GM12892 (cell line): ENCODE results near the gene USP4.

Experiments
- POLR2A ChIP-seq: IDR thresholded peaks from 2 replicates; pipeline ENCODE4 v1.6.1; 2011; ENCODE audit warnings: low read depth, low read length, control low read depth
- POLR2AphosphoS5 ChIP-seq: IDR thresholded peaks from 2 replicates; pipeline ENCODE4 v1.6.1; 2011; ENCODE audit warnings: low read depth, low read length, control low read depth
- TAF1 ChIP-seq: IDR thresholded peaks from 2 replicates; pipeline ENCODE4 v1.6.1; 2011; ENCODE audit warnings: low read depth, mild to moderate bottlenecking, control low read depth, low read length, borderline replicate concordance

DNA sequence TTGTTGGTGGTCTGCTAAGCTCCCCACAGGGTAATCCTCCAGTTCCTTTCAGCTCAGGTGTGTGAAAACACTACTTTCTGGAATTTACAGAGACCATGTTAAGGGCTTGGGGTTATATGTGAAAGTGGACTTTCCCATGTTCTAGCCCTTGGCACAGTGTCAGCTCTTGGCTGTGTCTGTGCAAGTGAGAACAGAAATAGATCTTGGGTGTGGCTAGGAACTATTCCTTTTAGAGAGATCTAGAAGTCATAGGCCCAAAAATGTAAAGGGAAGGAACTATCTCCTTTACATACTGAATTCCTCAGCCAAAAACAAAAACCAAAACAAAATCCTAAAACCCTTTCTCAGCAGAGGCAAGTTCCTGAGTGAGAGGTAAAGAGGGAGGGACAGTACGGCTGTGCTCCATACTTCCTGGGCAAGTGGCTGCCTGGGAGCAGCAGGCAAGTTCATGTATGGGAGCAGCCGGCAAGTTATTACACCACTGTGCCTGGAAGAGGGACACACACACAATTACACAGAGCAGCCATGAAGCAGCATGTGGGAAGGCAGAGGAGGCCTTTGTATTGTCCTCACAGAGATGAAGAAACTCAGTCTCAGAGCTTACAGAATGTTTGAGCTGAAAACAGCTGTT lies 43.0 kb downstream of the USP4 start:
- TF ChIP-seq POLR2AphosphoS5 (no peak), POLR2A (no peak), TAF1 (no peak)
